ENCODE results near the gene MEGF8.

The MEGF8 gene

DNA sequence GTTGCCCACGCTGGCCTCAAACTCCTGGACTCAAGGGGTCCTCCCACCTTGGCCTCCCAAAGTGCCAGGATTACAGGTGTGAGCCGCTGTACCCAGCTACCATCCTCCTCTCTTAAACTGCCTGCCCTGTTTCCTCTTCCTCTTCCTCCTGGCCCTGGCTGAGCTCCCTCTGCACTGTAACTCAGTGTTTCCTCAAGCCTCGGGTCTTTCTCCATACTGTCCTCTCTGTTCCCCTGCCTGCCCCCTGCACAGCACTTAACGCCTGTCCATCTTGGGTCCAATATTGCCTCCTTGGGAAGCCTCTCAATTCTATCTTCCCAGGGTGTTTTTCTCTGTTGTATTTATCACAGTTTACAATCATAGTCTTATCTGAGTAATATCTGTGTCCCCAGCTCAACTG, 95.7 kb downstream of the MEGF8 start:
- peaks cover 10% of the 10 kb centered on the region for H3K4me1 ChIP-seq

DNA sequence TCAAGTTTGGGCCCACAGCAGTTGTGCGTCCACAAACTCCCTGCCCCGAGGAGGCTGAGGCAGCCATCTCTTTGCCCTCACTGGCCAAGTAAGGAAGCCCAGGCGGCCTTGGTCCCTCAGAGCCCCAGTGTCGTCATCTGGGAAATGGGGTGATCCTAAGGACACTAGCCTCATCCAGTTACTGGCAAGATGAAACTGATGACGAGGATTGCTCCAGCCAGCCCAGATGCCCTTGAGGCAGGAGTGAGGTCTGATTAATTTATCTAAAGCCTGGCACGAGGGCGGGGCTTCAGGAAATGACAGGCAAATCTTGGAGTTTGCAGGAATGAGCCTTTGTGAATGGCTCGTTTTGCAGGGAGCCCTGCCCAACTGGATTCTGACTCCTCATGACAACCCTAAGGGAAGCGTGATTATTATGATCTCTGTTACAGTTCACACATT, 96.2 kb downstream of the MEGF8 start:
- TF ChIP-seq, protein P1, sequence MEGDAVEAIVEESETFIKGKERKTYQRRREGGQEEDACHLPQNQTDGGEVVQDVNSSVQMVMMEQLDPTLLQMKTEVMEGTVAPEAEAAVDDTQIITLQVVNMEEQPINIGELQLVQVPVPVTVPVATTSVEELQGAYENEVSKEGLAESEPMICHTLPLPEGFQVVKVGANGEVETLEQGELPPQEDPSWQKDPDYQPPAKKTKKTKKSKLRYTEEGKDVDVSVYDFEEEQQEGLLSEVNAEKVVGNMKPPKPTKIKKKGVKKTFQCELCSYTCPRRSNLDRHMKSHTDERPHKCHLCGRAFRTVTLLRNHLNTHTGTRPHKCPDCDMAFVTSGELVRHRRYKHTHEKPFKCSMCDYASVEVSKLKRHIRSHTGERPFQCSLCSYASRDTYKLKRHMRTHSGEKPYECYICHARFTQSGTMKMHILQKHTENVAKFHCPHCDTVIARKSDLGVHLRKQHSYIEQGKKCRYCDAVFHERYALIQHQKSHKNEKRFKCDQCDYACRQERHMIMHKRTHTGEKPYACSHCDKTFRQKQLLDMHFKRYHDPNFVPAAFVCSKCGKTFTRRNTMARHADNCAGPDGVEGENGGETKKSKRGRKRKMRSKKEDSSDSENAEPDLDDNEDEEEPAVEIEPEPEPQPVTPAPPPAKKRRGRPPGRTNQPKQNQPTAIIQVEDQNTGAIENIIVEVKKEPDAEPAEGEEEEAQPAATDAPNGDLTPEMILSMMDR (IDR thresholded peaks at IDR 0.05), result no peak

More for the DNA sequence above, 95.7 kb downstream of the MEGF8 start:
- TF ChIP-seq, protein P1 (IDR thresholded peaks at IDR 0.05), result no peak
- Histone ChIP-seq H3K4me3 (ENCODE audit: low read depth, low read length) (no peak overlapping the region), H3K36me3 (ENCODE audit: control insufficient read depth, insufficient read depth, low read length) (no peaks in the 10 kb centered on the region), H3K79me2 (peaks cover 5% of the 10 kb centered on the region), H3K27me3 (ENCODE audit: control insufficient read depth, insufficient read depth, low read length) (no peaks in the 10 kb centered on the region), H3K9me3 (ENCODE audit: control insufficient read depth, low read length) (no peaks in the 10 kb centered on the region), H3K27ac (peak overlapping the region; percentile 5), H3K4me2 (ENCODE audit: low read length) (no peak overlapping the region), H3K9ac (no peak overlapping the region), H2AFZ (no peak overlapping the region)

DNA sequence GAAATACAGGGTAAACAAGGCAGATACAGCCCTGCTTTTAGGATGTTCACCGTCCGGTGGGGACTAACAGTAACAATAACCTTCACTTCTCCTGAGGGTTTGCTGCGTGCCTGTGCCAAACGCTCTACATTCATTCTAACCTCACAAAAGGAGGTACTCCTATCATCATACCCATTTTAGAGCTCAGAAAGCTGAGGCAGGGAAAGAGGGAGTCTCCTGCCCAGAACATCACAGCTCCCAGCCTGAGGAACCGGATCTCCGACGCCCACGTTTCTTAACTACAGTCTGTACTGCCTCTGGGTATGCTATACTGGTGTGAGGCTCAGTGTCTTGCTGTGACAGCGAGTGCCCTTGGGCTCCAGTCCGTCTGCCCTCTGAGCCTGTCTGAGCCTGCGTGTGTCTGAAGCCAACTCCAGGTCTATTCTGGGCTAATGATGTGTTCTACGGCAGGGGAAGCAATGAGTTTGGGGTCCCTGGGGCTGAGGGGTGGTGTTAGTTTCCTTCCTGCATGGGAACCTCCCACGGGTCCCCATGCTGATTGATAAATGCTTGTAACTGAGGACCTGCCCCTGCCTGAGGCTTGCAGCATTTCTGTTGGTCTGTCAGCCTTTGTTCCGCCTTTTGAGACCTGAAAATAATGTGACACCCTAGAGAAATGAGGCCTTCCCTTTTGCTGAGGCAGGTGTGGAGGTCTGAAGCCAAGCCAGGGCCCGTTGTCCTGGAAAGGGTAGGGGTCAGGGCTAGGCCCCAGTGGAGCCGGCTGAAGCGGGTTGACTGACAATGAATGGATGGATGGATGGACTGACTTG, 96.9 kb downstream of the MEGF8 start:
- peaks cover 5% of the 10 kb centered on the region for H3K79me2 ChIP-seq
- peak overlapping the region; percentile 79 for H3K4me3 ChIP-seq (ENCODE audit: low read depth, low read length)
- peaks cover 10% of the 10 kb centered on the region for H3K4me1 ChIP-seq
- H2AFZ ChIP-seq, result no peak overlapping the region
- H3K27ac ChIP-seq, result peak overlapping the region; percentile 43
- no peaks in the 10 kb centered on the region for H3K36me3 ChIP-seq (ENCODE audit: control insufficient read depth, insufficient read depth, low read length)
- TF ChIP-seq, protein P1 (IDR thresholded peaks at IDR 0.05), result no peak
- H3K9ac ChIP-seq, result no peak overlapping the region
- H3K9me3 ChIP-seq (ENCODE audit: control insufficient read depth, low read length), result no peaks in the 10 kb centered on the region
- no peaks in the 10 kb centered on the region for H3K27me3 ChIP-seq (ENCODE audit: control insufficient read depth, insufficient read depth, low read length)
- H3K4me2 ChIP-seq (ENCODE audit: low read length), result peak overlapping the region; percentile 94

More for the DNA sequence above, 96.2 kb downstream of the MEGF8 start:
- Histone ChIP-seq H3K9ac (no peak overlapping the region), H2AFZ (no peak overlapping the region), H3K4me3 (ENCODE audit: low read depth, low read length) (no peak overlapping the region), H3K36me3 (ENCODE audit: control insufficient read depth, insufficient read depth, low read length) (no peaks in the 10 kb centered on the region), H3K4me2 (ENCODE audit: low read length) (no peak overlapping the region), H3K27ac (peak overlapping the region; percentile 43), H3K9me3 (ENCODE audit: control insufficient read depth, low read length) (no peaks in the 10 kb centered on the region), H3K79me2 (peaks cover 5% of the 10 kb centered on the region), H3K27me3 (ENCODE audit: control insufficient read depth, insufficient read depth, low read length) (no peaks in the 10 kb centered on the region), H3K4me1 (peaks cover 10% of the 10 kb centered on the region)

DNA sequence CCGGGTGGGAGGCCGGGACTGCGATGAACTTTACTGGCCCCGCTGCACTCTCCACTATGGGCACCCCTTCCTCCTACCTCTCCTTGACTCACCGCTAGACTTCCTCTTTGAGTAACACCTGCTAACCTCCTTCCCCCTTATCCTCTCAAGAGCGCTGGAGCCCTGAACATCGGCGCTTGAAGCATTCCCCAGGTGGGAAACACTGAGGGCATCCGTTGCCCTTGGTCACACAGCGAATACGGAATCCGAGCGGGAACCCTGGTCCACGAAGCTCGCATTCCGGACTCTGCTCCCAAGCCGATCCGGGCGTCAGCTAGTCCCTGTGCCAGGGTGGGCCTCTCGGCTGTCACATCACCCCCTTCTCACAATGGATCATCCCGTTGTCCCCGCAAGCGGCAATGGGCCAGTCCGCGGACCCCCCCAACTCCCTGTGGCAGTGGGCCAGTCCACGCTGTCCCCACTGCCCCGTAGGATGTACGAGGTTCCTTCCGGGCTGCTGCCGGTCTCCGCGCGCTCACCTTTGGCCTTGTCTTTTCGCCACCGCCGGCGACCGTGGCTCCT, 97.5 kb downstream of the MEGF8 start:
- H3K36me3 ChIP-seq (ENCODE audit: control insufficient read depth, insufficient read depth, low read length), result no peaks in the 10 kb centered on the region
- H3K4me3 ChIP-seq (ENCODE audit: low read depth, low read length), result peak overlapping the region; percentile 79
- H3K9me3 ChIP-seq (ENCODE audit: control insufficient read depth, low read length), result no peaks in the 10 kb centered on the region
- peaks cover 10% of the 10 kb centered on the region for H3K4me1 ChIP-seq
- H3K79me2 ChIP-seq, result peaks cover 5% of the 10 kb centered on the region
- TF ChIP-seq, protein P1 (IDR thresholded peaks at IDR 0.05), result no peak
- H2AFZ ChIP-seq, result peak overlapping the region; percentile 96
- peak overlapping the region; percentile 43 for H3K27ac ChIP-seq
- H3K27me3 ChIP-seq (ENCODE audit: control insufficient read depth, insufficient read depth, low read length), result no peaks in the 10 kb centered on the region
- peak overlapping the region; percentile 94 for H3K4me2 ChIP-seq (ENCODE audit: low read length)
- H3K9ac ChIP-seq, result peak overlapping the region; percentile 12
